GM23338 (cell line): ENCODE data around the gene CHD9NB.

Source experiments
- CREB1 ChIP-seq: fragments of 250-450 bp; sonication (Bioruptor Pico); IDR thresholded peaks from 2 replicates; pipeline ENCODE4 v1.5.0; 2020; ENCODE audit warnings: low read depth, mild to moderate bottlenecking, moderate library complexity
- EZH2 ChIP-seq: fragments of 200-600 bp; sonication (generic); IDR thresholded peaks from one replicate; pipeline ENCODE4 v1.8.0; 2017; ENCODE audit warnings: antibody characterized with exemption, mild to moderate bottlenecking, low read depth; ENCODE audit not compliant: unreplicated experiment
- POLR2AphosphoS5 ChIP-seq: IDR thresholded peaks from 2 replicates; pipeline ENCODE4 v1.6.1; 2016; ENCODE audit warnings: antibody characterized with exemption, low read depth
- REST ChIP-seq: IDR thresholded peaks from one replicate; pipeline ENCODE4 v1.6.1; 2018; ENCODE audit warnings: antibody characterized with exemption; ENCODE audit not compliant: unreplicated experiment
- TF ChIP-seq, protein P1 (sequence below), 2 experiments: fragments of 200-600 bp in 1 of 2; sonication (generic) in 1 of 2; conservative IDR thresholded peaks; 2 replicates each; pipeline versions ENCODE4 v1.5.1 to v1.6.1; 2016 to 2017; ENCODE audit warnings: antibody characterized with exemption in 2 of 2, low read depth in 2 of 2, mild to moderate bottlenecking in 2 of 2, moderate library complexity in 1 of 2

GRCh38 chr16:53056392-53056881 is 3.7 kb upstream of the CHD9NB start:
- no peak for TF ChIP-seq EZH2
- TF ChIP-seq POLR2AphosphoS5: no peak
- TF ChIP-seq CREB1 (CRISPR knock-in tag): no peak
- no peak for TF ChIP-seq REST
- TF ChIP-seq, protein P1, sequence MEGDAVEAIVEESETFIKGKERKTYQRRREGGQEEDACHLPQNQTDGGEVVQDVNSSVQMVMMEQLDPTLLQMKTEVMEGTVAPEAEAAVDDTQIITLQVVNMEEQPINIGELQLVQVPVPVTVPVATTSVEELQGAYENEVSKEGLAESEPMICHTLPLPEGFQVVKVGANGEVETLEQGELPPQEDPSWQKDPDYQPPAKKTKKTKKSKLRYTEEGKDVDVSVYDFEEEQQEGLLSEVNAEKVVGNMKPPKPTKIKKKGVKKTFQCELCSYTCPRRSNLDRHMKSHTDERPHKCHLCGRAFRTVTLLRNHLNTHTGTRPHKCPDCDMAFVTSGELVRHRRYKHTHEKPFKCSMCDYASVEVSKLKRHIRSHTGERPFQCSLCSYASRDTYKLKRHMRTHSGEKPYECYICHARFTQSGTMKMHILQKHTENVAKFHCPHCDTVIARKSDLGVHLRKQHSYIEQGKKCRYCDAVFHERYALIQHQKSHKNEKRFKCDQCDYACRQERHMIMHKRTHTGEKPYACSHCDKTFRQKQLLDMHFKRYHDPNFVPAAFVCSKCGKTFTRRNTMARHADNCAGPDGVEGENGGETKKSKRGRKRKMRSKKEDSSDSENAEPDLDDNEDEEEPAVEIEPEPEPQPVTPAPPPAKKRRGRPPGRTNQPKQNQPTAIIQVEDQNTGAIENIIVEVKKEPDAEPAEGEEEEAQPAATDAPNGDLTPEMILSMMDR (conservative IDR thresholded peaks at IDR 0.05; ENCODE audit: low read depth in 2 of 2): no peak
